Right lobe of liver (tissue), 6 donors: Measurements from ENCODE around the gene GID8. TPM values are rescaled to one million over a fixed set of nuclear protein-coding genes. Genes with fewer than 3 reads are reported as not detected.
A peak's percentile ranks its signal among the peaks of the same experiment; 100 is the strongest.

Experiments used
- ATAC-seq, 4 donors: fragments of 200-7000 bp; cut with Tn5 transposase; one replicate each; pipeline ENCODE4 v1.9.1; 2020; ENCODE audit warnings: mild to moderate bottlenecking in 4 of 4, moderate library complexity in 4 of 4
- DNase-seq, 3 donors: peaks; one replicate each; pipeline ENCODE4 v3.0.0-alpha.2; 2020
- H3K27ac ChIP-seq, 3 donors: fragments of 200-600 bp; one replicate each; pipeline ENCODE4 v1.8.0; 2022
- H3K27me3 ChIP-seq, 2 donors: fragments of 200-600 bp; one replicate each; pipeline ENCODE4 v1.8.0; 2022
- H3K36me3 ChIP-seq, 4 donors: fragments of 200-600 bp; sonication (generic) in 1 of 4; one replicate each; pipeline versions ENCODE4 v1.5.1 to v1.8.0; 2017 to 2022; ENCODE audit warnings: control low read depth in 1 of 4
- H3K4me1 ChIP-seq, 4 donors: fragments of 200-600 bp; sonication (generic) in 1 of 4; one replicate each; pipeline versions ENCODE4 v1.5.1 to v1.8.0; 2017 to 2022; ENCODE audit warnings: control low read depth in 1 of 4
- H3K4me3 ChIP-seq, 3 donors: fragments of 200-600 bp; one replicate each; pipeline ENCODE4 v1.8.0; 2022
- H3K9me3 ChIP-seq, 4 donors: fragments of 200-600 bp; sonication (generic) in 1 of 4; one replicate each; pipeline versions ENCODE4 v1.5.1 to v1.8.0; 2017 to 2022; ENCODE audit warnings: control low read depth in 1 of 4
- CTCF ChIP-seq, 4 donors: fragments of 200-600 bp in 3 of 4; fragments of 450-650 bp in 1 of 4; IDR thresholded peaks; one replicate each; pipeline versions ENCODE4 v1.5.1 to v1.8.0; 2016 to 2022; ENCODE audit warnings: antibody characterized with exemption in 4 of 4, mild to moderate bottlenecking in 2 of 4
- POLR2A ChIP-seq: fragments of 450-650 bp; IDR thresholded peaks from one replicate; pipeline ENCODE4 v1.6.1; 2017; ENCODE audit warnings: antibody characterized with exemption, mild to moderate bottlenecking
- WGBS: methylation state at CpG from one replicate; pipeline ENCODE4 v1.1.6; 2018; ENCODE audit warnings: low coverage, low lambda C conversion rate; ENCODE audit not compliant: insufficient coverage; ENCODE audit errors: missing lambda C conversion rate; 5-methylcytosine and 5-hydroxymethylcytosine counted together
- intact Hi-C, 2 donors: fragments of 100-400 bp; cut with DNase I; formaldehyde crosslinking; loops; one replicate each; pipeline versions ENCODE4 v1.11.2 to v1.14.1; 2022
- total RNA-seq, 6 experiments: library from RNA; depleted of rRNA in 2 of 6; stranded (reverse); fragments of >200 nt in 2 of 6; fragmentation: NEBNext Ultra II Directional in 3 of 6; extraction: Animal tissue kit (Norgen Biotek cat#: 25700) in 3 of 6; gene quantifications; one replicate each; pipeline versions ENCODE4 v1.1.0 to v1.2.4, GENCODE V29; 2016 to 2023
- donor health status: DM: no; HTN: yes; CAD: no.
- donor health status: DM: no; HTN: no; CAD: no.
- donor health status: DM: no; HTN: no; CAD: no.
- donor health status: DM: no; HTN: yes; CAD: no.
- donor health status: DM: no; HTN: yes; CAD: no.

The GID8 gene
- total RNA-seq, 6 experiments from 2014 or later = 12.6 to 18.9 (median 15.1) TPM

- no peak overlapping the region for H3K27ac ChIP-seq
- WGBS = 77% methylated on average over 3 of the region's 19 CpGs
- ATAC-seq = no peak
- TF ChIP-seq POLR2A (no peak), CTCF (IDR thresholded peaks at IDR 0.05) (no peak)
- no peaks in the 10 kb centered on the region for H3K9me3 ChIP-seq
- intact Hi-C loops = loop anchor here in 1 of 2 donors (10.0 kb wide), 1 partner anchor 57 kb away; no protein-coding TSS in a partner anchor
- H3K4me1 ChIP-seq = peaks cover 0 to 8% (median 2%) of the 10 kb centered on the region in 4 donors
- no peak overlapping the region for H3K4me3 ChIP-seq
- no peaks in the 10 kb centered on the region for H3K27me3 ChIP-seq
- H3K36me3 ChIP-seq = peaks cover 0 to 60% (median 23%) of the 10 kb centered on the region in 4 donors
- peak in 1 of 3 donors; percentile 44 for DNase-seq
Observed at GRCh38 chr20:62961310-62961783, 23.4 kb downstream of the GID8 start.

- intact Hi-C loops = loop anchor here in 1 of 2 donors (10.0 kb wide), 1 partner anchor 57 kb away; no protein-coding TSS in a partner anchor
- WGBS = 87% methylated on average over 3 of the region's 8 CpGs
- DNase-seq (peak in 1 of 3 donors; percentile 17), ATAC-seq (no peak)
- Histone ChIP-seq H3K27ac (no peak overlapping the region), H3K36me3 (peaks cover 0 to 60% (median 23%) of the 10 kb centered on the region in 4 donors), H3K4me3 (no peak overlapping the region), H3K9me3 (no peaks in the 10 kb centered on the region), H3K4me1 (peaks cover 0 to 3% (median under 1%) of the 10 kb centered on the region in 4 donors), H3K27me3 (no peaks in the 10 kb centered on the region)
- TF ChIP-seq CTCF (IDR thresholded peaks at IDR 0.05) = no peak
- TF ChIP-seq POLR2A = no peak
Observed at GRCh38 chr20:62961799-62962198, 23.9 kb downstream of the GID8 start.

- H3K27me3 ChIP-seq = no peaks in the 10 kb centered on the region
- WGBS = 82% methylated on average over 7 of the region's 30 CpGs
- H3K36me3 ChIP-seq = peaks cover 0 to 59% (median 21%) of the 10 kb centered on the region in 4 donors
Observed at GRCh38 chr20:62962221-62962879, 24.4 kb downstream of the GID8 start.

More at GRCh38 chr20:62962221-62962879, 24.4 kb downstream of the GID8 start:
- DNase-seq (peak in 1 of 3 donors; percentile 45), ATAC-seq (no peak)
- intact Hi-C loops = loop anchor here in 1 of 2 donors (10.0 kb wide), 1 partner anchor 58 kb away; no protein-coding TSS in a partner anchor
- Histone ChIP-seq H3K27ac (no peak overlapping the region), H3K4me1 (no peaks in the 10 kb centered on the region), H3K9me3 (no peaks in the 10 kb centered on the region), H3K4me3 (no peak overlapping the region)
- TF ChIP-seq CTCF (IDR thresholded peaks at IDR 0.05) (no peak), POLR2A (no peak)
